Upper lobe of right lung (tissue), 1 donor: Measurements from ENCODE around the gene ELF1. TPM values are rescaled to one million over a fixed set of nuclear protein-coding genes. Genes with fewer than 3 reads are reported as not detected.

Source experiments
- ATAC-seq: fragments of 200-7000 bp; cut with Tn5 transposase; one replicate; pipeline ENCODE4 v1.9.1; 2020; ENCODE audit warnings: mild to moderate bottlenecking, moderate library complexity
- DNase-seq: peaks from one replicate; pipeline ENCODE4 v3.0.0-alpha.2; 2020
- H3K27ac ChIP-seq: fragments of 200-600 bp; one replicate; pipeline ENCODE4 v1.8.0; 2022
- H3K27me3 ChIP-seq: fragments of 200-600 bp; one replicate; pipeline ENCODE4 v1.8.0; 2022; ENCODE audit warnings: mild to moderate bottlenecking
- H3K36me3 ChIP-seq: fragments of 200-600 bp; one replicate; pipeline ENCODE4 v1.8.0; 2022
- H3K4me1 ChIP-seq: fragments of 200-600 bp; one replicate; pipeline ENCODE4 v1.8.0; 2022
- H3K4me3 ChIP-seq: fragments of 200-600 bp; one replicate; pipeline ENCODE4 v1.8.0; 2022; ENCODE audit warnings: mild to moderate bottlenecking
- H3K9me3 ChIP-seq: fragments of 200-600 bp; one replicate; pipeline ENCODE4 v1.8.0; 2022
- intact Hi-C: fragments of 100-400 bp; cut with DNase I; formaldehyde crosslinking; loops from one replicate; pipeline ENCODE4 v1.11.0; 2022
- long read RNA-seq: library from polyadenylated mRNA; unstranded; transcript quantifications from one replicate; pipeline ENCODE4 v2.0.0, GENCODE V29; 2021
- total RNA-seq: library from RNA; stranded (reverse); fragmentation: NEBNext Ultra II Directional; extraction: Animal tissue kit (Norgen Biotek cat#: 25700); gene quantifications from one replicate; pipeline ENCODE4 v1.2.1, GENCODE V29; 2021
- TF ChIP-seq, protein P1 (sequence below): fragments of 200-600 bp; IDR thresholded peaks from one replicate; pipeline ENCODE4 v1.8.0; 2022; ENCODE audit warnings: antibody characterized with exemption
- donor health status: DM: no; HTN: yes; CAD: no; lungs with severe emphysema.

ELF1 gene
- total RNA-seq: 81.5 TPM
- long read RNA-seq, transcript ELF1-205 (9 exons, 2,116 nt): major isoform, 19 of 87 reads
- long read RNA-seq, partial matches to known transcripts: 9 of 87 reads
- long read RNA-seq, other reads (novel, unspliced or antisense): 55 of 87 reads

DNA sequence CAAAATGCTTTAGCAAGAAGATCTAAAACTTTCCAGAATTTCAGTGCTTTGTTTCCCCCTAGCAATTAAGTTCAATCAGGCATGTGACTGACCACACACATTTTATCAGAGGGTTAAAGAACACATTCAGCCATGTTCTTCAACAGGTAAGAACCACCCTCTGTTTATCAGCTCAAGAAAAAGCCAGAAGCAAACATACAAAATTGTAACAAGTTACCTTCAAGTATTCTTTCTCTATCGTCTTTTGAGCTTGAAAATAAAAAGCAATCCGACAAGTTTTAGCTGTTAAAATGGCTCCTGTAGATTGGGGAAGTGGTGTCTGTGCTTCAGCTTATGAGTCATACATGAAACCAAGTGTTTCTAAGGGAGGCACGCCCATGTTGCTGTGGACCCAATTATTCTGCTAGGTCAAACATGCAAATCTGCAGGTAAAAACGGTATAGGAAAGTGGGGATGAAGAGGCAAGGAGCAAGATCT is at the start of gene ELF1:
Gene ELF1, minus strand, starts transcription at position 306 of the 477 bp plus-strand sequence. CDS start 37,262 bp downstream, outside the sequence.
- intact Hi-C loops: no loop called here
- ATAC-seq: peak; percentile 97
- Histone ChIP-seq H3K27me3 (no peaks in the 10 kb centered on the region), H3K9me3 (no peaks in the 10 kb centered on the region), H3K36me3 (no peaks in the 10 kb centered on the region), H3K4me1 (peaks cover 20% of the 10 kb centered on the region), H3K27ac (peak within 1 kb of the TSS; percentile 86), H3K4me3 (peak within 1 kb of the TSS; percentile 47)
- TF ChIP-seq, protein P1, sequence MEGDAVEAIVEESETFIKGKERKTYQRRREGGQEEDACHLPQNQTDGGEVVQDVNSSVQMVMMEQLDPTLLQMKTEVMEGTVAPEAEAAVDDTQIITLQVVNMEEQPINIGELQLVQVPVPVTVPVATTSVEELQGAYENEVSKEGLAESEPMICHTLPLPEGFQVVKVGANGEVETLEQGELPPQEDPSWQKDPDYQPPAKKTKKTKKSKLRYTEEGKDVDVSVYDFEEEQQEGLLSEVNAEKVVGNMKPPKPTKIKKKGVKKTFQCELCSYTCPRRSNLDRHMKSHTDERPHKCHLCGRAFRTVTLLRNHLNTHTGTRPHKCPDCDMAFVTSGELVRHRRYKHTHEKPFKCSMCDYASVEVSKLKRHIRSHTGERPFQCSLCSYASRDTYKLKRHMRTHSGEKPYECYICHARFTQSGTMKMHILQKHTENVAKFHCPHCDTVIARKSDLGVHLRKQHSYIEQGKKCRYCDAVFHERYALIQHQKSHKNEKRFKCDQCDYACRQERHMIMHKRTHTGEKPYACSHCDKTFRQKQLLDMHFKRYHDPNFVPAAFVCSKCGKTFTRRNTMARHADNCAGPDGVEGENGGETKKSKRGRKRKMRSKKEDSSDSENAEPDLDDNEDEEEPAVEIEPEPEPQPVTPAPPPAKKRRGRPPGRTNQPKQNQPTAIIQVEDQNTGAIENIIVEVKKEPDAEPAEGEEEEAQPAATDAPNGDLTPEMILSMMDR: no peak
- DNase-seq: no peak

DNA sequence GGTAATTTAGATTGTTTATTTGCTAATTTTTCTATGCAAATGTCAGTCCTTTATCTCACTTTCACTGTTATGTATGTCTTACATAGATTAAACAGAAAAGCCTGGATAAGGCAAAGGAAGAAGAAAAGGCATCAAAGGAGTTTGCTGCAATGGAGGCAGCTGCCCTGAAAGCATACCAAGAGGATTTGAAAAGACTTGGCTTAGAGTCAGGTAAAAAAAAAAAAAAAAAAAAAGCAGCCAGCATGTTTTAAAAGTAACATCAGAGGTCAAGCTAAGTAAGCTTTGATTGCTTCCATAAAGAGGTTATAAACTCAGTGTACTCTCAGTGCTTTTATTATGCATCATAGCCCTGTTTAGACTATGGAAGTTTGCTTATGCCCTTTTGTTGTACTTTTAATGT is 46.0 kb upstream of the ELF1 start:
- no peak for ATAC-seq

DNA sequence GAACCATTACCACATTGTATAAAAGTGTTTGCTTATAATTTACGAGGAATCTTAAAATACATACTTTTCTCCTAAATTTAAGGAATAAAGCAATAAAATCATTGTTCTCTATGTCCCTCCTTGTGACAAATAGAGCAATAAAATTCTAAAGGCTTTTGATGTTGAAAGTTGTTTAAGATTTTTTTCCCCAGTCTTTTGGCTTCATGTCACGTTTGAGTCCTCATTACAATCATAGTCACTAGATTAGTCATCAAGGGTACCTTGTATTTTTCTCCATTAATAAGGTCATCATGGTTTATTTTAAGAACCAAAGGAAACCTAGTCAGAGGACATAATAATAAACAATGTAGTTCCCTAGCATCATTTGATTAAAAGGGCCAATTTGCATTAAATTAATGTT is 45.4 kb upstream of the ELF1 start:
- intact Hi-C loops: no loop called here
- DNase-seq: no peak
- no peaks in the 10 kb centered on the region for H3K9me3 ChIP-seq
- H3K27ac ChIP-seq: no peak overlapping the region
- H3K4me3 ChIP-seq: no peak overlapping the region
- ATAC-seq: no peak
- H3K27me3 ChIP-seq: no peaks in the 10 kb centered on the region
- TF ChIP-seq, protein P1: no peak
- H3K4me1 ChIP-seq: peaks cover 12% of the 10 kb centered on the region
- peaks cover 41% of the 10 kb centered on the region for H3K36me3 ChIP-seq

More for the DNA sequence above, 46.0 kb upstream of the ELF1 start:
- Histone ChIP-seq H3K27ac (no peak overlapping the region), H3K9me3 (no peaks in the 10 kb centered on the region), H3K36me3 (peaks cover 47% of the 10 kb centered on the region), H3K27me3 (no peaks in the 10 kb centered on the region), H3K4me1 (peaks cover 12% of the 10 kb centered on the region), H3K4me3 (no peak overlapping the region)
- TF ChIP-seq, protein P1: no peak
- DNase-seq: no peak
- intact Hi-C loops: no loop called here

DNA sequence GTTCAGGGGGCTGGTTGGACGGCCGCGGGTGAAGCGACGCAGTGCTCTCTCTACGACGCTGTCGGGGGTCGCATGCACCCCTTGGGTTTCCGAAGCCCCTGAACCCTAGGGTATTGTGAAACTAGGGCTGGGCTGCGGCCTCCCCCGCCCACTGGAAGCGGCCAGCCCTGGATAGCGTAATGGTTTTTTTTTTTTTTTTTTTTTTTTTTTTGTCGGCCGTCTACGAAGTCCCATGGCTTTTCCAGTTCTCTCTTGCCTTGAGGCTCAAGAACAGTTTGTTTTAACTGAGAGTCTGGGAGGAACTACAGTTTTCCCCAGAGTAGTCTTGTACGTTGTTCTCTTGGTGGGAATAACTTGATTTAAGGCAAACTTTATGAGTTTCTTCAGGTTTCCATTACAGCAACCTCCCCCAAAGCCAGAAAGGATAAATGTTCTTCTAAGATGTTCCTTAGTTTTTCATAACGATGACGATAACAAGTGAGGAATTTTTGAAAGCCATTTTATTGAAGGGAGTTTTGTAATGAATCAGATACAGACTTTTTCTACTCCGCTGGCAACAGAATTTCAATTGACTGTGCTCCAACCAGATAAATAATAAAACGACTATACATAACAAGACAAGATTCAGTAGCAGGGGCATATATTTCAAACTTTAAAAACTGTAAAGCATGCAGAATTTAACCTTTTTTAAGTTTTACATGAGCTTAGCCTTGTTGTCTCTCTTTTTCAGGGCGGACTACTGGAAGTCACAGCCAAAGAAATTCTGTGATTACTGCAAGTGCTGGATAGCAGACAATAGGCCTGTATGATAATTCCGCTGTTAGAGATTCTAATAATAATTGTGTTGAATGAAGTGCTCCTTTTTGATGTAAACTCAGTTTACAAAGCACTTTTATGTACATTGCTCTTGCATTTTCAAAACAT is 43.1 kb upstream of the ELF1 start:
- no peaks in the 10 kb centered on the region for H3K9me3 ChIP-seq
- peak; percentile 46 for ATAC-seq
- TF ChIP-seq, protein P1: no peak
- no peak for DNase-seq
- intact Hi-C loops: no loop called here
- H3K36me3 ChIP-seq: peaks cover 18% of the 10 kb centered on the region
- peaks cover 32% of the 10 kb centered on the region for H3K4me1 ChIP-seq
- peak overlapping the region; percentile 81 for H3K4me3 ChIP-seq
- H3K27me3 ChIP-seq: no peaks in the 10 kb centered on the region
- H3K27ac ChIP-seq: peak overlapping the region; percentile 97

DNA sequence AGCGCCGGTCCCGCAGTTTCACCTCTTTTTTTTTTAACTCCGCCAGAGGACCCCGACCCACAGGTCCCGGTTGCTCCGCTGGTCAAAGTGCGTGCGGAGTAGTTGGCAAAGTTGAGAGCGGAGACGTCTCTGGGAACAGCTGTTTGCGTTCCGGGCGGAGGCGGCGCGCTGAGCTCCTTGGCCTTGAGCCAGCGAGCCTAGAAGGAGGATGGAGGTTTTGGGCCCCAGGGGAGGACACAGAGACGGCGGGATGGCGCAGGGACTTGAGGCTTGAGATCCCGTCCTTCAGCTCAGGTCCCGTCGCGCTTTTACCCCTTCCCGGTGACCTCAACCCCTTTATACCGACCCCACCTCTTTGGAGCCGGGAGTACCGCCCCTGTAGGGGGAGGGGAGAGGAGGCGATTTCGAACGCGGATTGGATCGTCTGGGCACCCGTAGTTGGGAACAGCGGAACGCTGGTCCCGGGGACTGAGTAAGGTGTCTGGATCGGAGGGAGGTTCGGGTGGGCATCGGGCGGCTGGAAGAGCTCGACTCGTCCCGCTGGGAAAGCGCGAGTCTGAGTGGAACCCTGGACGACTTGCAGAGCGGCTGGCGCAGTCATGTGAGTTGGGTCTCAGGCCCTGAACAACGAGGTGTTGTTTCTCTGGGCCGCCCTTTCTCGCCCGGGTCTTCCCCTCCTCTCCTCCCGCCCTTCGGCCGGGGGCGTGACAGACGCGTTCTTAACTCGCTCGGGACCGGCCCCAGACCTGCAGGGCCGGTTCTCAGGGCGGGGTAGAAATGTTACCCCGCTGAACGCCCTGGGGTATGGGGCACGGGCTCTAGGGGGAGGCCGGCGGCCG is 42.2 kb upstream of the ELF1 start, which contains the start of gene WBP4:
Gene WBP4, plus strand, starts transcription at position 435 of the 839 bp plus-strand sequence. Its CDS starts 165 bp downstream, at position 600.
- H3K9me3 ChIP-seq: no peaks in the 10 kb centered on the region
- H3K4me1 ChIP-seq: peaks cover 38% of the 10 kb centered on the region
- peak within 1 kb of the TSS; percentile 97 for H3K27ac ChIP-seq
- ATAC-seq (peak; percentile 89), DNase-seq (peak; percentile 98)
- peaks cover 9% of the 10 kb centered on the region for H3K36me3 ChIP-seq
- peak within 1 kb of the TSS; percentile 81 for H3K4me3 ChIP-seq
- H3K27me3 ChIP-seq: no peaks in the 10 kb centered on the region
- TF ChIP-seq, protein P1: peak; percentile 29
- intact Hi-C loops: no loop called here
